ENCODE data around the gene FAM53A. TPM values are rescaled to one million over a fixed set of nuclear protein-coding genes. Genes with fewer than 3 reads are reported as not detected.

FAM53A gene
- total and polyA plus RNA-seq, 10 of the 15 experiments (the other 5 are each of a cell fraction or from before 2014, with no cell fraction given) = 0.02 to 0.87 (median 0.38) TPM; not detected in 2

DNA sequence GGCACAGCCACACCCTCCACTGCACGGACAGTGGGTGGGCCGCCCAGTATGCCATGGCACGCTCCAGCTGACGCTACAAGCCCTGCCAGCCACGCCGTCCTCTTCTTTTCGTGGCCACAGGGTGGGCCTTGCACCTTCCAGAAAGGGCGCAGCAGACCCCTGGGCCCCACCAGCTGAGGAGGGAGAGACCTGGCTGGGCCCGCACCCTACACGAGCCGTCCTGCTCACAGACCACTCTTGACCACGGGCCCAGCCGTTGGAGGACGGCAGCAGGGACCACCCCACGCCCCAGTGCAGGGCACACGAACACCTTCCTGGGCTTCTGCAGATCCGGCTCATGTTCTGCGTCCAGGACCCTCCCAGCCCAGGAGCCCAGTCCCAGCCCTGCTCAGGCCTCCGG, 27.1 kb downstream of the FAM53A start (continued):
- no peak for TF ChIP-seq CUX1 (IDR thresholded peaks at IDR 0.05; ENCODE audit: insufficient replicate concordance, low read depth, low read length)
- no peak for TF ChIP-seq NFIC (IDR thresholded peaks at IDR 0.05; ENCODE audit: low read depth, low read length)
- no peak for TF ChIP-seq RB1 (IDR thresholded peaks at IDR 0.05; ENCODE audit: borderline replicate concordance)
- TF ChIP-seq SMC3 (IDR thresholded peaks at IDR 0.05; ENCODE audit: borderline replicate concordance, low read length) = no peak
- TF ChIP-seq, protein P1, sequence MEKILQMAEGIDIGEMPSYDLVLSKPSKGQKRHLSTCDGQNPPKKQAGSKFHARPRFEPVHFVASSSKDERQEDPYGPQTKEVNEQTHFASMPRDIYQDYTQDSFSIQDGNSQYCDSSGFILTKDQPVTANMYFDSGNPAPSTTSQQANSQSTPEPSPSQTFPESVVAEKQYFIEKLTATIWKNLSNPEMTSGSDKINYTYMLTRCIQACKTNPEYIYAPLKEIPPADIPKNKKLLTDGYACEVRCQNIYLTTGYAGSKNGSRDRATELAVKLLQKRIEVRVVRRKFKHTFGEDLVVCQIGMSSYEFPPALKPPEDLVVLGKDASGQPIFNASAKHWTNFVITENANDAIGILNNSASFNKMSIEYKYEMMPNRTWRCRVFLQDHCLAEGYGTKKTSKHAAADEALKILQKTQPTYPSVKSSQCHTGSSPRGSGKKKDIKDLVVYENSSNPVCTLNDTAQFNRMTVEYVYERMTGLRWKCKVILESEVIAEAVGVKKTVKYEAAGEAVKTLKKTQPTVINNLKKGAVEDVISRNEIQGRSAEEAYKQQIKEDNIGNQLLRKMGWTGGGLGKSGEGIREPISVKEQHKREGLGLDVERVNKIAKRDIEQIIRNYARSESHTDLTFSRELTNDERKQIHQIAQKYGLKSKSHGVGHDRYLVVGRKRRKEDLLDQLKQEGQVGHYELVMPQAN (conservative IDR thresholded peaks at IDR 0.05) = no peak
- TF ChIP-seq CBX3 (IDR thresholded peaks at IDR 0.05; ENCODE audit: borderline replicate concordance, low read depth) = no peak
- TF ChIP-seq MEF2A (IDR thresholded peaks at IDR 0.05; ENCODE audit: insufficient read depth, low read depth, low read length) = no peak
- no peak for TF ChIP-seq YY1 (IDR thresholded peaks at IDR 0.05; ENCODE audit: low read depth, low read length)
- TF ChIP-seq CHD4 (IDR thresholded peaks at IDR 0.05) = no peak
- TF ChIP-seq MTA2 (IDR thresholded peaks at IDR 0.05; ENCODE audit: low read depth) = no peak
- TF ChIP-seq, protein P2, sequence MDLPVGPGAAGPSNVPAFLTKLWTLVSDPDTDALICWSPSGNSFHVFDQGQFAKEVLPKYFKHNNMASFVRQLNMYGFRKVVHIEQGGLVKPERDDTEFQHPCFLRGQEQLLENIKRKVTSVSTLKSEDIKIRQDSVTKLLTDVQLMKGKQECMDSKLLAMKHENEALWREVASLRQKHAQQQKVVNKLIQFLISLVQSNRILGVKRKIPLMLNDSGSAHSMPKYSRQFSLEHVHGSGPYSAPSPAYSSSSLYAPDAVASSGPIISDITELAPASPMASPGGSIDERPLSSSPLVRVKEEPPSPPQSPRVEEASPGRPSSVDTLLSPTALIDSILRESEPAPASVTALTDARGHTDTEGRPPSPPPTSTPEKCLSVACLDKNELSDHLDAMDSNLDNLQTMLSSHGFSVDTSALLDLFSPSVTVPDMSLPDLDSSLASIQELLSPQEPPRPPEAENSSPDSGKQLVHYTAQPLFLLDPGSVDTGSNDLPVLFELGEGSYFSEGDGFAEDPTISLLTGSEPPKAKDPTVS (IDR thresholded peaks at IDR 0.05; ENCODE audit: low read depth, low read length) = no peak

Measured in GM12878 (cell line).